ENCODE results near the gene LCAT. TPM values are rescaled to one million over a fixed set of nuclear protein-coding genes. Genes with fewer than 3 reads are reported as not detected.

Gene LCAT
- total and polyA plus RNA-seq, 9 donors: 7.5 to 31.2 (median 16.8) TPM

DNA sequence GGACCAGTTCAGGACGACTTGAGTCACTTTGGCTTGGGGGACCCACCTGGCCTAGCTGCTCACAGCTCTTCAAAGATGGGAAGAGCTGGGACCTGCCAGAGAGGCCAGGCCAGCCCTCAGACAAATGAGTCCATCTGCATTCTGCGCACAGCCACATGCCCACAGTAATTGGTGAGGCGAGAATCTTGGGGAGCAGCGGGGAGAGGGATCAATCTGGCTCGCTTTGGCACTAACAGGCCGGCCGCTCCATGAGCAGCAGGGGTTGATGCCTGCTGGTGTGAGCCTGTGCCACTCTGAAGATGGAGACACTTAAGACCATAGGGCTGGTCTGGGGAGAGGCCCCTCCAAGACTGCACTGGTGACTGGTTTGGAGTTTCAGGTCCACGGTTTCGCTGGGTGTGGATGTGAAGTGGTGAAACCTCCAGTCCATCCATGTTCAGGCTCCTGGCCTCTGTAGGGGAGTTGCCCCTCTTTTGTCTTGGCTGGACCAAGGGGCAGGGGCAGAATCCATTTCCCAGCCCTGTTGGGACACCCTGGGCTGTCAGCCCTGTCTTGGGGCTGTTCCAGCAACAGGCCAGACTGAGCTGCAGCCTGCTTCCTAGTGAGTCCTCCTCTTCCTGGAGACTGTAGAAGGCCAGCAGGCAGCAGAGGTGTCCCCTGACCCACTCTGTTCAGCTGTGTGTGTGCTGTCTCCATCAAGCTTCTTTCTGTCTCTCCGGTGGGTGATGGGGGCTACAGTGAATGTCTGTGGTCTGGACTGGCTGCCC, 19.6 kb downstream of the LCAT start:
- Histone ChIP-seq H3K27me3 (no peaks in the 10 kb centered on the region), H3K4me3 (no peak overlapping the region), H3K4me1 (ENCODE audit: insufficient read depth) (peaks cover 3% of the 10 kb centered on the region), H3K9me3 (no peaks in the 10 kb centered on the region), H3K27ac (no peak overlapping the region), H3K36me3 (no peaks in the 10 kb centered on the region)
- intact Hi-C loops (cut with DNase I): no loop called here
- 91 to 93% (median 92%) methylated on average over 10 of the region's 10 CpGs for WGBS, 3 donors
- DNase-seq: no peak
- TF ChIP-seq POLR2A (IDR thresholded peaks at IDR 0.05): no peak
- TF ChIP-seq, protein P1, sequence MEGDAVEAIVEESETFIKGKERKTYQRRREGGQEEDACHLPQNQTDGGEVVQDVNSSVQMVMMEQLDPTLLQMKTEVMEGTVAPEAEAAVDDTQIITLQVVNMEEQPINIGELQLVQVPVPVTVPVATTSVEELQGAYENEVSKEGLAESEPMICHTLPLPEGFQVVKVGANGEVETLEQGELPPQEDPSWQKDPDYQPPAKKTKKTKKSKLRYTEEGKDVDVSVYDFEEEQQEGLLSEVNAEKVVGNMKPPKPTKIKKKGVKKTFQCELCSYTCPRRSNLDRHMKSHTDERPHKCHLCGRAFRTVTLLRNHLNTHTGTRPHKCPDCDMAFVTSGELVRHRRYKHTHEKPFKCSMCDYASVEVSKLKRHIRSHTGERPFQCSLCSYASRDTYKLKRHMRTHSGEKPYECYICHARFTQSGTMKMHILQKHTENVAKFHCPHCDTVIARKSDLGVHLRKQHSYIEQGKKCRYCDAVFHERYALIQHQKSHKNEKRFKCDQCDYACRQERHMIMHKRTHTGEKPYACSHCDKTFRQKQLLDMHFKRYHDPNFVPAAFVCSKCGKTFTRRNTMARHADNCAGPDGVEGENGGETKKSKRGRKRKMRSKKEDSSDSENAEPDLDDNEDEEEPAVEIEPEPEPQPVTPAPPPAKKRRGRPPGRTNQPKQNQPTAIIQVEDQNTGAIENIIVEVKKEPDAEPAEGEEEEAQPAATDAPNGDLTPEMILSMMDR (IDR thresholded peaks at IDR 0.05): no peak
- no peak for TF ChIP-seq EP300 (IDR thresholded peaks at IDR 0.05)

DNA sequence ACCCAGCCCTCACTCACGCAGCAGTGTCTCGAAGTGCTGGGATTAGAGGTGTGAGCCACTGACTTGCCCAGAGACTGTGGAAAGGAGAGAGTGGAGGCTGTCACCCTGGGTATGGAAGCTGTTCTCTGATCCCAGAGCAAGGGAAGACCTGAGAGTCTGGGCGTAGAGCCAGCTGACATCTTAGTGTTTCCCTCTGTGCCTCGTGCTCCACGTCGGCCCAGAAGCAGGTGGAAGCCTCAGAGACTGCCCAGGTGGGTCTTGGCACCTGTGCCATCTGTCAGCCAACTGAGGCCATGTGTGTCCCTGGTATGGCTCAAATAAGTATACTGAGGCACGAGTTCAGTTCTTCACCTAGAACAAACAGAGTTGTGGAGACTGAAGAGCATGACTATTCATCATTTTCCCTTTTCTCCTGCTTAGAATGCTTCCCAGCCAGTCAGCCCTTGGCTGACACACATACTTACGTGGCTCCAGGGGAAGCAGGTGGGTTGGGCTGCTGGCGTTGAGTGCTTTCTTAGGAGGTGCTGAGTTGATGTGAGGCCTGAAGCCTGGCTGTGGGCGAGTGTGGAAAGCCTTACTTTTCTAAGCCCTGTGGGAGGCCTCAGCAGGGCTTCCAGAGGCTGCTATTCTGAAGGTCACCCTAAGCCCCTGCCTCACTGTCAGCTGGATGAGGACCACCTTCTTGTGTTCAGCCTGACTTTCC, 20.4 kb downstream of the LCAT start:
- H3K4me3 ChIP-seq: no peak overlapping the region
- H3K36me3 ChIP-seq: no peaks in the 10 kb centered on the region
- no peak overlapping the region for H3K27ac ChIP-seq
- no peak for TF ChIP-seq EP300 (IDR thresholded peaks at IDR 0.05)
- TF ChIP-seq POLR2A (IDR thresholded peaks at IDR 0.05): no peak
- TF ChIP-seq, protein P1 (IDR thresholded peaks at IDR 0.05): no peak
- WGBS, 3 donors: 69 to 72% (median 70%) methylated on average over 10 of the region's 10 CpGs
- intact Hi-C loops (cut with DNase I): no loop called here
- H3K4me1 ChIP-seq (ENCODE audit: insufficient read depth): peaks cover 3% of the 10 kb centered on the region
- no peaks in the 10 kb centered on the region for H3K9me3 ChIP-seq
- no peaks in the 10 kb centered on the region for H3K27me3 ChIP-seq
- DNase-seq: no peak

DNA sequence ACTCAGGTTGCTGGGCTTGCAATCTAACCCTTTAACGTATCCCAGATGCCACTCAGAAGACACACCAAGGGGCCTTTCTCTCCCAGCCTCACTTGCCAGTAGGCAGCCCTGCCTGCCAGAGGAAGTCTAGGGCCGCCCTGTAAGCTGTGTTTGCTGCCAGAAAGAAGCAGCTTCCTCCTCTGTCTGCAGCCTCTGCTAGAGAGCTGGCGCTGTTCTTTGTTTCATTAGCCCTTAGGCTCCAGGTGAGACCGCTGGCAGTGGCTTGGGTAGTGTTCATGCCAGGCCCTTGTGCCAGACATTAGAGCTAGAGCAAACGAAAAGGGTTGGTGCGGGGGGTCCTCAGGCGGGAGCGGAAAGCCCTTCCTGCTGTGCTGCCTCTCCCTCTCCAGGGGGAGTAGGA, 21.2 kb downstream of the LCAT start:
- no peaks in the 10 kb centered on the region for H3K27me3 ChIP-seq
- 84 to 88% (median 85%) methylated on average over 8 of the region's 8 CpGs for WGBS, 3 donors
- DNase-seq: no peak
- no peaks in the 10 kb centered on the region for H3K9me3 ChIP-seq
- H3K27ac ChIP-seq: no peak overlapping the region
- intact Hi-C loops (cut with DNase I): no loop called here
- no peak overlapping the region for H3K4me3 ChIP-seq
- no peaks in the 10 kb centered on the region for H3K36me3 ChIP-seq
- no peak for TF ChIP-seq POLR2A (IDR thresholded peaks at IDR 0.05)
- TF ChIP-seq, protein P1 (IDR thresholded peaks at IDR 0.05): no peak
- TF ChIP-seq EP300 (IDR thresholded peaks at IDR 0.05): no peak
- H3K4me1 ChIP-seq (ENCODE audit: insufficient read depth): peaks cover 3% of the 10 kb centered on the region

GRCh38 chr16:67922221-67922620, 21.7 kb downstream of the LCAT start:
- Histone ChIP-seq H3K27me3 (no peaks in the 10 kb centered on the region), H3K36me3 (no peaks in the 10 kb centered on the region), H3K27ac (no peak overlapping the region), H3K4me3 (no peak overlapping the region), H3K9me3 (no peaks in the 10 kb centered on the region), H3K4me1 (ENCODE audit: insufficient read depth) (peaks cover 5% of the 10 kb centered on the region)
- intact Hi-C loops (cut with DNase I): no loop called here
- 63 to 80% (median 67%) methylated on average over 5 of the region's 5 CpGs for WGBS, 3 donors
- TF ChIP-seq POLR2A (IDR thresholded peaks at IDR 0.05) (no peak), EP300 (IDR thresholded peaks at IDR 0.05) (no peak)
- TF ChIP-seq, protein P1 (IDR thresholded peaks at IDR 0.05): no peak
- no peak for DNase-seq
